OCI-LY7 (cell line): ENCODE data around the gene NDC80. TPM values are rescaled to one million over a fixed set of nuclear protein-coding genes. Genes with fewer than 3 reads are reported as not detected.

ENCODE experiments used
- BruUV-seq: library from RNA; stranded (reverse); fragments of 400-500 nt; replicated peaks from 2 replicates; lab custom pipeline; 2021; lab: Mats Ljungman, UMichigan
- CTCF ChIA-PET: fragments of 300-600 bp; sonication (Branson Sonifier 250); formaldehyde crosslinking; loops from one replicate; lab custom pipeline; 2022; ENCODE audit warnings: antibody characterized with exemption; ENCODE audit not compliant: unreplicated experiment; lab: Charles Lee
- POLR2A ChIA-PET: fragments of 300-600 bp; sonication (Branson Sonifier 250); formaldehyde crosslinking; loops from one replicate; lab custom pipeline; 2022; ENCODE audit warnings: antibody characterized with exemption; lab: Charles Lee
- DNase-seq: peaks from one replicate; pipeline ENCODE4 v3.0.0-alpha.2; 2015; ENCODE audit warnings: low spot score
- H2AFZ ChIP-seq: fragments of 200-600 bp; sonication (generic), shearing (Covaris generic); 2 replicates; pipeline ENCODE4 v1.6.1; 2014; ENCODE audit warnings: mild to moderate bottlenecking, antibody characterized with exemption, low read length, moderate library complexity
- H3K27ac ChIP-seq: fragments of 200-600 bp; sonication (generic); 2 replicates; pipeline ENCODE4 v1.5.1; 2014; ENCODE audit warnings: mixed run types, low read depth, mild to moderate bottlenecking, moderate library complexity, low read length, inconsistent platforms; ENCODE audit not compliant: poor library complexity, severe bottlenecking
- H3K36me3 ChIP-seq: fragments of 200-600 bp; sonication (generic); 2 replicates; pipeline ENCODE4 v1.6.1; 2014; ENCODE audit warnings: mild to moderate bottlenecking, antibody characterized with exemption, low read length, moderate library complexity, mixed read lengths; ENCODE audit not compliant: insufficient read depth
- H3K4me1 ChIP-seq: fragments of 200-600 bp; sonication (generic); 2 replicates; pipeline ENCODE4 v1.5.1; 2014; ENCODE audit warnings: mild to moderate bottlenecking, low read length; ENCODE audit not compliant: insufficient read depth, poor library complexity, severe bottlenecking
- H3K4me2 ChIP-seq: fragments of 200-600 bp; sonication (generic); 2 replicates; pipeline ENCODE4 v1.6.1; 2014; ENCODE audit warnings: mild to moderate bottlenecking, low read length
- H3K4me3 ChIP-seq: fragments of 200-600 bp; sonication (generic); 2 replicates; pipeline ENCODE4 v1.5.1; 2014; ENCODE audit warnings: mild to moderate bottlenecking, low read depth, low read length; ENCODE audit not compliant: poor library complexity, severe bottlenecking
- H3K79me2 ChIP-seq: fragments of 200-600 bp; sonication (generic); 2 replicates; pipeline ENCODE4 v1.6.1; 2016; ENCODE audit warnings: low read depth, mild to moderate bottlenecking, low read length, moderate library complexity, mixed read lengths; ENCODE audit not compliant: insufficient read depth
- H3K9me2 ChIP-seq: fragments of 200-600 bp; sonication (generic); 2 replicates; pipeline ENCODE4 v1.6.1; 2016; ENCODE audit warnings: mild to moderate bottlenecking, low read length, mixed read lengths; ENCODE audit not compliant: insufficient read depth
- H3K9me3 ChIP-seq: fragments of 200-600 bp; sonication (generic); 2 replicates; pipeline ENCODE4 v1.6.1; 2014; ENCODE audit warnings: mild to moderate bottlenecking, mixed run types, low read length, mixed read lengths
- H4K20me1 ChIP-seq: fragments of 200-600 bp; sonication (generic); 2 replicates; pipeline ENCODE4 v1.6.1; 2014; ENCODE audit warnings: mild to moderate bottlenecking, antibody characterized with exemption, low read length, moderate library complexity, mixed read lengths; ENCODE audit not compliant: insufficient read depth
- CTCF ChIP-seq: fragments of 200-600 bp; sonication (generic); conservative IDR thresholded peaks from 2 replicates; pipeline ENCODE4 v1.5.1; 2014; ENCODE audit warnings: mild to moderate bottlenecking, antibody characterized with exemption, low read length, moderate library complexity, mixed read lengths
- EZH2phosphoT487 ChIP-seq: fragments of 200-600 bp; sonication (generic); IDR thresholded peaks from 2 replicates; pipeline ENCODE4 v1.6.1; 2018; ENCODE audit warnings: low read depth, borderline replicate concordance, mild to moderate bottlenecking, mixed run types, antibody characterized with exemption, low read length, moderate library complexity, mixed read lengths
- intact Hi-C: fragments of 100-400 bp; cut with micrococcal nuclease; formaldehyde crosslinking; loops from one replicate; pipeline ENCODE4 v1.10.0; 2022; ENCODE audit not compliant: unreplicated experiment
- total RNA-seq, 2 experiments: library from RNA; depleted of rRNA in 1 of 2; stranded (reverse); fragments of >200 nt in 1 of 2; shearing (Covaris generic) in 1 of 2; gene quantifications; 2 replicates each; pipeline ENCODE4 v1.2.3, GENCODE V29; 2014 to 2022

Gene NDC80
- total RNA-seq, 2 experiments from 2014 or later: 91.1 to 105 TPM

GRCh38 chr18:2654169-2654927, 83.0 kb downstream of the NDC80 start:
- H2AFZ ChIP-seq: peak overlapping the region; percentile 67
- peak overlapping the region; percentile 97 for H3K4me3 ChIP-seq
- DNase-seq: peak; percentile 29
- peaks cover 17% of the 10 kb centered on the region; the same call in 1 of the 2 replicates for H4K20me1 ChIP-seq
- H3K9me3 ChIP-seq: no peaks in the 10 kb centered on the region
- peak overlapping the region; percentile 82 for H3K4me2 ChIP-seq
- ChIA-PET CTCF (interaction anchor here (0.9 kb wide), 2 partner anchors 13 to 17 kb away, joined by 4 read pairs; no protein-coding TSS in a partner anchor), POLR2A (interaction anchor here (0.7 to 4.0 kb wide), 11 partner anchors 9 to 71 kb away, joined by 3 to 27 read pairs (median 6); no protein-coding TSS in a partner anchor)
- H3K27ac ChIP-seq: peak overlapping the region; percentile 88
- intact Hi-C loops: loop anchor here (10.0 kb wide), 3 partner anchors 320 to 940 kb away; no protein-coding TSS in a partner anchor
- TSS peak; percentile 81 for BruUV-seq
- peaks cover 41% of the 10 kb centered on the region for H3K79me2 ChIP-seq
- TF ChIP-seq EZH2phosphoT487 (no peak), CTCF (no peak)
- H3K36me3 ChIP-seq: peaks cover 29% of the 10 kb centered on the region
- H3K9me2 ChIP-seq: no peaks in the 10 kb centered on the region
- H3K4me1 ChIP-seq: peaks cover 32% of the 10 kb centered on the region

- Histone ChIP-seq H3K36me3 (peaks cover 33% of the 10 kb centered on the region), H3K79me2 (peaks cover 46% of the 10 kb centered on the region), H4K20me1 (peaks cover 17% of the 10 kb centered on the region; the same call in 1 of the 2 replicates), H3K9me3 (no peaks in the 10 kb centered on the region), H2AFZ (peak overlapping the region; percentile 67), H3K4me2 (peak overlapping the region; percentile 82), H3K4me3 (peak overlapping the region; percentile 97), H3K9me2 (no peaks in the 10 kb centered on the region), H3K4me1 (peaks cover 35% of the 10 kb centered on the region), H3K27ac (peak overlapping the region; percentile 88)
- ChIA-PET CTCF (interaction anchor here (0.9 to 1.1 kb wide), 2 partner anchors 13 to 20 kb away, joined by 3 to 4 read pairs; no protein-coding TSS in a partner anchor), POLR2A (interaction anchor here (0.7 to 4.0 kb wide), 9 partner anchors 10 to 109 kb away, joined by 3 to 27 read pairs (median 4); no protein-coding TSS in a partner anchor)
- TF ChIP-seq EZH2phosphoT487 (no peak), CTCF (no peak)
- intact Hi-C loops: loop anchor here (1.0 to 10.0 kb wide), 6 partner anchors 18 to 940 kb away; partner anchors contain the start of genes METTL4, MYL12B and NDC80
- no peak for DNase-seq
- BruUV-seq: no TSS peak
These were observed 83.5 kb downstream of the NDC80 start for GRCh38 chr18:2654928-2655177.
